Measurements from ENCODE around the gene ITPR2. TPM values are rescaled to one million over a fixed set of nuclear protein-coding genes. Genes with fewer than 3 reads are reported as not detected.

Gene ITPR2
- total and polyA plus RNA-seq, 2 of the 8 experiments (the other 6 are each of a cell fraction or from before 2014, with no cell fraction given) = 4.1 to 48.3 TPM

GRCh38 chr12:26507613-26508012 lies 325.4 kb downstream of the ITPR2 start:
- Histone ChIP-seq H3K9me3 (ENCODE audit: insufficient read depth in 2 of 2, low read depth in 1 of 2, low read length in 1 of 2) (no peaks in the 10 kb centered on the region), H4K20me1 (replicated peaks in 1 of 2; ENCODE audit: control insufficient read depth in 1 of 2, insufficient read depth in 2 of 2, low read length in 2 of 2) (no peaks in the 10 kb centered on the region), H3K18ac (ENCODE audit: extremely low read depth, low read length) (no peak overlapping the region), H3K56ac (replicated peaks; ENCODE audit: insufficient read length, low read depth, low read length) (no peak overlapping the region), H3K4me1 (replicated peaks in 1 of 4; ENCODE audit: control insufficient read depth in 3 of 4, insufficient read depth in 4 of 4, low read length in 3 of 4) (peaks cover 2 to 17% (median 8%) of the 10 kb centered on the region in 4 experiments; a peak in 5 of 7 replicates), H3K4me2 (ENCODE audit: insufficient read depth in 1 of 2, low read depth in 2 of 2, low read length in 2 of 2) (no peak overlapping the region), H3K27ac (ENCODE audit: low read depth, low read length) (no peak overlapping the region), H3K79me1 (ENCODE audit: low read depth, low read length) (no peaks in the 10 kb centered on the region), H2AFZ (ENCODE audit: low read length) (no peak overlapping the region), H3K23me2 (ENCODE audit: low read depth, low read length) (no peaks in the 10 kb centered on the region), H2AK5ac (ENCODE audit: low read depth, low read length) (no peak overlapping the region), H4K91ac (replicated peaks; ENCODE audit: insufficient read length, low read length) (no peak overlapping the region), H2BK5ac (ENCODE audit: low read depth, low read length) (no peak overlapping the region), H3K4ac (replicated peaks; ENCODE audit: insufficient read length, low read depth, low read length) (no peak overlapping the region), H2BK120ac (replicated peaks; ENCODE audit: low read depth, low read length) (no peak overlapping the region), H2BK12ac (ENCODE audit: low read depth, low read length) (no peak overlapping the region), H3K27me3 (replicated peaks in 1 of 4; ENCODE audit: control insufficient read depth in 3 of 4, extremely low read depth in 1 of 4, insufficient read depth in 3 of 4, low read length in 3 of 4) (no peaks in the 10 kb centered on the region), H3K36me3 (ENCODE audit: control insufficient read depth in 2 of 4, insufficient read depth in 4 of 4, low read length in 3 of 4) (no peaks in the 10 kb centered on the region), H3K9ac (replicated peaks in 1 of 4; ENCODE audit: extremely low read depth in 1 of 4, low read depth in 3 of 4, low read length in 3 of 4) (no peak overlapping the region), H2BK20ac (ENCODE audit: low read length) (no peak overlapping the region), H4K5ac (ENCODE audit: insufficient read length, low read depth, low read length) (no peak overlapping the region), H3K14ac (ENCODE audit: insufficient read length) (no peak overlapping the region), H2BK15ac (ENCODE audit: low read length) (no peak overlapping the region), H3K4me3 (ENCODE audit: extremely low read depth in 1 of 4, insufficient read depth in 2 of 4, low read depth in 3 of 4, low read length in 4 of 4) (no peak overlapping the region), H3K23ac (ENCODE audit: insufficient read length) (no peak overlapping the region), H3K79me2 (ENCODE audit: control insufficient read depth in 1 of 2, insufficient read depth in 2 of 2, low read length in 2 of 2) (no peaks in the 10 kb centered on the region), H4K8ac (ENCODE audit: extremely low read depth, insufficient read depth, low read length) (no peak overlapping the region)
- ChIA-PET CTCF (ENCODE audit: partially characterized antibody) (interaction anchor here (0.7 kb wide), 1 partner anchor 9 kb away, joined by 3 read pairs; no protein-coding TSS in a partner anchor), POLR2A (ENCODE audit: partially characterized antibody) (no interaction called here)
- 90% methylated on average over 1 of the region's 1 CpG; no CpG with 5 or more reads in 1 of the 2 experiments for WGBS, 2 experiments (ENCODE audit: extremely low coverage in 1 of 2, insufficient coverage in 1 of 2, insufficient read length in 1 of 2, insufficient replicate concordance in 2 of 2, low coverage in 1 of 2, low lambda C conversion rate in 2 of 2, missing lambda C conversion rate in 1 of 2)
- DNase-seq (ENCODE audit: low read depth in 1 of 2, low spot score in 2 of 2) (no peak), FAIRE-seq (no peak)
- TF ChIP-seq RXRA (IDR thresholded peaks at IDR 0.05; ENCODE audit: insufficient read depth, low read depth, low read length) (no peak), RBBP5 (IDR thresholded peaks at IDR 0.05; ENCODE audit: borderline replicate concordance, low read depth, low read length) (no peak), MAFK (IDR thresholded peaks at IDR 0.05; ENCODE audit: low read depth, low read length) (no peak), MAX (IDR thresholded peaks at IDR 0.05) (no peak)
- TF ChIP-seq, protein P1, sequence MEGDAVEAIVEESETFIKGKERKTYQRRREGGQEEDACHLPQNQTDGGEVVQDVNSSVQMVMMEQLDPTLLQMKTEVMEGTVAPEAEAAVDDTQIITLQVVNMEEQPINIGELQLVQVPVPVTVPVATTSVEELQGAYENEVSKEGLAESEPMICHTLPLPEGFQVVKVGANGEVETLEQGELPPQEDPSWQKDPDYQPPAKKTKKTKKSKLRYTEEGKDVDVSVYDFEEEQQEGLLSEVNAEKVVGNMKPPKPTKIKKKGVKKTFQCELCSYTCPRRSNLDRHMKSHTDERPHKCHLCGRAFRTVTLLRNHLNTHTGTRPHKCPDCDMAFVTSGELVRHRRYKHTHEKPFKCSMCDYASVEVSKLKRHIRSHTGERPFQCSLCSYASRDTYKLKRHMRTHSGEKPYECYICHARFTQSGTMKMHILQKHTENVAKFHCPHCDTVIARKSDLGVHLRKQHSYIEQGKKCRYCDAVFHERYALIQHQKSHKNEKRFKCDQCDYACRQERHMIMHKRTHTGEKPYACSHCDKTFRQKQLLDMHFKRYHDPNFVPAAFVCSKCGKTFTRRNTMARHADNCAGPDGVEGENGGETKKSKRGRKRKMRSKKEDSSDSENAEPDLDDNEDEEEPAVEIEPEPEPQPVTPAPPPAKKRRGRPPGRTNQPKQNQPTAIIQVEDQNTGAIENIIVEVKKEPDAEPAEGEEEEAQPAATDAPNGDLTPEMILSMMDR (IDR thresholded peaks at IDR 0.05; ENCODE audit: control extremely low read depth in 1 of 3, insufficient read depth in 1 of 3, low read depth in 1 of 3, low read length in 3 of 3) = no peak
